HCT116 (cell line): ENCODE results near the gene PLB1. TPM values are rescaled to one million over a fixed set of nuclear protein-coding genes. Genes with fewer than 3 reads are reported as not detected.

Experiments
- ATAC-seq: fragments of 200-7000 bp; cut with Tn5 transposase; 2 replicates; pipeline ENCODE4 v1.9.1; 2020; ENCODE audit warnings: mild to moderate bottlenecking, moderate library complexity
- BruUV-seq: library from RNA; stranded (reverse); fragments of 400-500 nt; replicated peaks from 2 replicates; lab custom pipeline; 2021; lab: Mats Ljungman, UMichigan
- CTCF ChIA-PET: fragments of 300-600 bp; sonication (Branson Sonifier 250); formaldehyde crosslinking; loops from one replicate; lab custom pipeline; 2021; ENCODE audit warnings: antibody characterized with exemption; lab: Charles Lee
- POLR2A ChIA-PET: fragments of 300-600, 350-600 bp; sonication (Branson Sonifier 250); formaldehyde crosslinking; loops from one replicate; lab custom pipeline; 2021; ENCODE audit warnings: antibody characterized with exemption; lab: Charles Lee
- RAD21 ChIA-PET, 2 experiments: fragments of 300-600 bp; sonication (Branson Sonifier 250); formaldehyde crosslinking; loops; one replicate each; lab custom pipeline; 2023; ENCODE audit warnings: low total read pairs in 2 of 2; ENCODE audit not compliant: uncharacterized antibody in 2 of 2, unreplicated experiment in 2 of 2, low non-redundant PET in 1 of 2; lab: Charles Lee
- DNase-seq: peaks from one replicate; pipeline ENCODE4 v3.0.0-alpha.2; 2010; ENCODE audit warnings: low read depth, low spot score
- H2AFZ ChIP-seq: fragments of 200-600 bp; shearing (Covaris generic), sonication (generic); 2 replicates; pipeline ENCODE4 v1.6.1; 2017; ENCODE audit warnings: low read depth, mixed run types, mixed read lengths, antibody characterized with exemption, low read length; ENCODE audit not compliant: poor library complexity, severe bottlenecking
- H3K27ac ChIP-seq: 2 replicates; pipeline ENCODE4 v1.5.1; 2012; ENCODE audit warnings: low read depth, low read length
- H3K27me3 ChIP-seq: fragments of 200-600 bp; sonication (generic); 2 replicates; pipeline ENCODE4 v1.6.1; 2016; ENCODE audit warnings: mixed run types, low read length, mixed read lengths; ENCODE audit not compliant: insufficient read depth
- H3K36me3 ChIP-seq, 2 experiments: fragments of 200-500 bp in 1 of 2; fragments of 200-600 bp in 1 of 2; sonication (Bioruptor generic) in 1 of 2; sonication (generic) in 1 of 2; 2 replicates each; pipeline versions ENCODE4 v1.5.1 to v1.6.1; 2014 to 2016; ENCODE audit warnings: low read length in 2 of 2, inconsistent platforms in 1 of 2, mixed read lengths in 1 of 2, mixed run types in 1 of 2; ENCODE audit not compliant: insufficient read depth in 2 of 2, control insufficient read depth in 1 of 2
- H3K4me1 ChIP-seq, 2 experiments: fragments of 200-600 bp in 1 of 2; sonication (generic) in 1 of 2; 2 replicates each; pipeline versions ENCODE4 v1.5.1 to v1.6.1; 2012 to 2017; ENCODE audit warnings: low read length in 2 of 2, inconsistent platforms in 1 of 2, mild to moderate bottlenecking in 1 of 2, mixed read lengths in 1 of 2, mixed run types in 1 of 2, moderate library complexity in 1 of 2; ENCODE audit not compliant: insufficient read depth in 2 of 2, control insufficient read depth in 1 of 2
- H3K4me2 ChIP-seq: fragments of 200-600 bp; sonication (generic); 2 replicates; pipeline ENCODE4 v1.6.1; 2017; ENCODE audit warnings: mixed run types, low read length, mixed read lengths
- H3K4me3 ChIP-seq, 2 experiments: fragments of 200-600 bp in 1 of 2; sonication (generic) in 1 of 2; replicated peaks in 1 of 2; 2 replicates each; pipeline ENCODE4 v1.5.1; 2011 to 2016; ENCODE audit warnings: low read length in 2 of 2, control low read depth in 1 of 2, low read depth in 1 of 2, mild to moderate bottlenecking in 1 of 2, mixed read lengths in 1 of 2, mixed run types in 1 of 2
- H3K79me2 ChIP-seq: fragments of 200-600 bp; sonication (generic); 2 replicates; pipeline ENCODE4 v1.6.1; 2017; ENCODE audit warnings: mild to moderate bottlenecking, mixed run types, low read length, moderate library complexity, mixed read lengths; ENCODE audit not compliant: insufficient read depth
- H3K9ac ChIP-seq: fragments of 200-600 bp; sonication (generic); 2 replicates; pipeline ENCODE4 v1.6.1; 2016; ENCODE audit warnings: low read length, mixed read lengths
- H3K9me2 ChIP-seq: fragments of 200-600 bp; sonication (generic), shearing (Covaris generic); 2 replicates; pipeline ENCODE4 v1.6.1; 2017; ENCODE audit warnings: mixed run types, mild to moderate bottlenecking, moderate library complexity; ENCODE audit not compliant: insufficient read depth
- H3K9me3 ChIP-seq, 2 experiments: fragments of 200-500 bp in 1 of 2; fragments of 200-600 bp in 1 of 2; sonication (Bioruptor generic) in 1 of 2; sonication (generic) in 1 of 2; 2 replicates each; pipeline ENCODE4 v1.6.1; 2014 to 2017; ENCODE audit warnings: low read length in 2 of 2, mixed read lengths in 2 of 2, inconsistent platforms in 1 of 2, low read depth in 1 of 2, mild to moderate bottlenecking in 1 of 2, mixed run types in 1 of 2, moderate library complexity in 1 of 2; ENCODE audit not compliant: control insufficient read depth in 1 of 2, insufficient read depth in 1 of 2
- H4K20me1 ChIP-seq: fragments of 200-600 bp; sonication (generic), shearing (Covaris generic); 2 replicates; pipeline ENCODE4 v1.6.1; 2017; ENCODE audit warnings: mixed run types, mild to moderate bottlenecking, moderate library complexity; ENCODE audit not compliant: insufficient read depth
- CEBPB ChIP-seq: IDR thresholded peaks from 2 replicates; pipeline ENCODE4 v1.6.1; 2012; ENCODE audit warnings: low read depth
- ELF1 ChIP-seq: IDR thresholded peaks from 2 replicates; pipeline ENCODE4 v1.6.1; 2012; ENCODE audit warnings: low read depth, borderline replicate concordance
- EZH2phosphoT487 ChIP-seq: fragments of 200-600 bp; IDR thresholded peaks from 2 replicates; pipeline ENCODE4 v1.6.1; 2018; ENCODE audit warnings: antibody characterized with exemption, borderline replicate concordance
- FOSL1 ChIP-seq: IDR thresholded peaks from 2 replicates; pipeline ENCODE4 v1.6.1; 2012; ENCODE audit warnings: low read depth
- JUND ChIP-seq: IDR thresholded peaks from 2 replicates; pipeline ENCODE4 v1.6.1; 2012
- POLR2A ChIP-seq: IDR thresholded peaks from 2 replicates; pipeline ENCODE4 v1.7.0; 2011; ENCODE audit warnings: borderline replicate concordance; ENCODE audit not compliant: insufficient read depth, insufficient read length; ENCODE audit errors: extremely low read depth
- POLR2AphosphoS5 ChIP-seq: IDR thresholded peaks from 2 replicates; pipeline ENCODE4 v1.6.1; 2011; ENCODE audit warnings: mild to moderate bottlenecking, low read depth, low read length, moderate library complexity
- RAD21 ChIP-seq: IDR thresholded peaks from 2 replicates; pipeline ENCODE4 v1.6.1; 2012; ENCODE audit warnings: low read depth, mild to moderate bottlenecking
- REST ChIP-seq: IDR thresholded peaks from 2 replicates; pipeline ENCODE4 v1.6.1; 2012; ENCODE audit warnings: low read depth
- SIN3A ChIP-seq: IDR thresholded peaks from 2 replicates; pipeline ENCODE4 v1.6.1; 2012; ENCODE audit warnings: low read depth
- SP1 ChIP-seq: IDR thresholded peaks from 2 replicates; pipeline ENCODE4 v1.6.1; 2012; ENCODE audit warnings: low read depth
- SRF ChIP-seq: IDR thresholded peaks from 2 replicates; pipeline ENCODE4 v1.6.1; 2012; ENCODE audit warnings: low read depth
- TCF7L2 ChIP-seq: IDR thresholded peaks from 2 replicates; pipeline ENCODE4 v1.7.0; 2011; ENCODE audit warnings: borderline replicate concordance, inconsistent platforms; ENCODE audit not compliant: insufficient read depth, insufficient read length; ENCODE audit errors: extremely low read depth
- YY1 ChIP-seq: IDR thresholded peaks from 2 replicates; pipeline ENCODE4 v1.6.1; 2011; ENCODE audit warnings: low read length, low read depth, moderate library complexity, mild to moderate bottlenecking; ENCODE audit not compliant: insufficient replicate concordance; ENCODE audit errors: extremely low read depth
- ZBTB33 ChIP-seq: IDR thresholded peaks from 2 replicates; pipeline ENCODE4 v1.6.1; 2011; ENCODE audit warnings: mild to moderate bottlenecking, low read length, moderate library complexity; ENCODE audit not compliant: insufficient replicate concordance; ENCODE audit errors: extremely low read depth
- ZFX ChIP-seq: fragments of 450-650 bp; IDR thresholded peaks from 2 replicates; pipeline ENCODE4 v1.6.1; 2017
- ZNF274 ChIP-seq: fragments of 200-500 bp; sonication (Bioruptor generic); IDR thresholded peaks from 2 replicates; pipeline ENCODE4 v1.6.1; 2014; ENCODE audit warnings: mild to moderate bottlenecking, low read depth, low read length, inconsistent platforms
- intact Hi-C: fragments of 100-400 bp; cut with micrococcal nuclease; formaldehyde crosslinking; loops from 2 replicates; pipeline ENCODE4 v1.10.0; 2022
- total RNA-seq: library from RNA; stranded (reverse); gene quantifications from one replicate; pipeline ENCODE4 v1.2.1, GENCODE V29; 2021; ENCODE audit not compliant: unreplicated experiment
- TF ChIP-seq, protein P1 (sequence below): IDR thresholded peaks from 2 replicates; pipeline ENCODE4 v1.6.1; 2012
- TF ChIP-seq, protein P2 (sequence below), 3 experiments: fragments of 200-600 bp in 1 of 3; sonication (generic) in 1 of 3; IDR thresholded peaks in 2 of 3; conservative IDR thresholded peaks in 1 of 3; 2 replicates each; pipeline ENCODE4 v1.5.1; 2012 to 2017; ENCODE audit warnings: low read depth in 2 of 3, low read length in 2 of 3, antibody characterized with exemption in 1 of 3, borderline replicate concordance in 1 of 3, control low read depth in 1 of 3, mild to moderate bottlenecking in 1 of 3, mixed read lengths in 1 of 3, mixed run types in 1 of 3, moderate library complexity in 1 of 3; ENCODE audit not compliant: insufficient read depth in 1 of 3

Gene PLB1
- total RNA-seq, 1 experiment from 2014 or later, result 0.49 TPM

DNA sequence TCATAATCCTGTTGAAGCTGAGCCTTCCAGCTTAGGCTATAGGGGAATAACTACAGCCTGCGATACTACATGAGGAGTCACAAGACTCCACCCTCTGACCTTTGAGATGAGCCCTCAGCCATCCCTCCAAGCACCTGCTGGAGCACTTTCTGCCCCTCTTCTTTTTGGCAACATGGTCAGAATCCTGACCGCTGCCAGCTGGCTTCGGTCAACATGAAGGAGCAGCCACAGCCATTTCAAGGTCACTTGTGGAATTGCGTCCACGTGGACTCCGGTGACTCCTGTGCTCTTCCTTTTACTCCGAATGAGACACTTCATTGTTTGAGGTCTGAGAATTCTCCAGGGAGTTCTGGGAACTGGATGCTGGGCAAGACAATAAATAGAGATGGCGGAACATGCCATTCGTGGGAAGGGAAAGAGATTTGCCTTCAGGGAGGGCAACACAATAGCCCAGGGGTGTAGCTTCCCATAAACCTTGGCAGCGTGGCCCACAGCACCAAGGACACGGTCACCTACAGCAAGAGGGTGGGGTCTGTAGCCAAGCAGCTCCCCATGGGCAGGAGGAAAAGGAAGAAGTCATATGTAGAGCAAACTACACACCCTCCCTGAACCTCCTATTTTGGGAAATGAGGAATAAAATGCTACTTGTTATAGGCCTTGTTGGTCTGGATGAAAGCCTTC, 182.5 kb downstream of the PLB1 start:
- Histone ChIP-seq H3K27ac (no peak overlapping the region), H3K79me2 (no peaks in the 10 kb centered on the region), H2AFZ (no peak overlapping the region), H3K4me2 (no peak overlapping the region), H3K27me3 (no peaks in the 10 kb centered on the region), H3K4me1 (peaks cover 3 to 8% of the 10 kb centered on the region in 2 experiments), H4K20me1 (no peaks in the 10 kb centered on the region), H3K9ac (no peak overlapping the region), H3K9me2 (no peaks in the 10 kb centered on the region), H3K36me3 (no peaks in the 10 kb centered on the region), H3K9me3 (no peaks in the 10 kb centered on the region), H3K4me3 (no peak overlapping the region)
- ChIA-PET RAD21 (no interaction called here), CTCF (no interaction called here), POLR2A (no interaction called here)
- ATAC-seq (no peak), DNase-seq (no peak)
- intact Hi-C loops, result no loop called here
- TF ChIP-seq ZNF274 (no peak), ZFX (no peak), EZH2phosphoT487 (no peak), ZBTB33 (no peak), SRF (no peak), POLR2AphosphoS5 (no peak), CEBPB (no peak), FOSL1 (no peak), TCF7L2 (no peak), SIN3A (no peak), YY1 (no peak), RAD21 (no peak), REST (no peak), SP1 (no peak), ELF1 (no peak), JUND (no peak), POLR2A (no peak)
- TF ChIP-seq, protein P1, sequence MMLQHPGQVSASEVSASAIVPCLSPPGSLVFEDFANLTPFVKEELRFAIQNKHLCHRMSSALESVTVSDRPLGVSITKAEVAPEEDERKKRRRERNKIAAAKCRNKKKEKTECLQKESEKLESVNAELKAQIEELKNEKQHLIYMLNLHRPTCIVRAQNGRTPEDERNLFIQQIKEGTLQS, result no peak
- TF ChIP-seq, protein P2, sequence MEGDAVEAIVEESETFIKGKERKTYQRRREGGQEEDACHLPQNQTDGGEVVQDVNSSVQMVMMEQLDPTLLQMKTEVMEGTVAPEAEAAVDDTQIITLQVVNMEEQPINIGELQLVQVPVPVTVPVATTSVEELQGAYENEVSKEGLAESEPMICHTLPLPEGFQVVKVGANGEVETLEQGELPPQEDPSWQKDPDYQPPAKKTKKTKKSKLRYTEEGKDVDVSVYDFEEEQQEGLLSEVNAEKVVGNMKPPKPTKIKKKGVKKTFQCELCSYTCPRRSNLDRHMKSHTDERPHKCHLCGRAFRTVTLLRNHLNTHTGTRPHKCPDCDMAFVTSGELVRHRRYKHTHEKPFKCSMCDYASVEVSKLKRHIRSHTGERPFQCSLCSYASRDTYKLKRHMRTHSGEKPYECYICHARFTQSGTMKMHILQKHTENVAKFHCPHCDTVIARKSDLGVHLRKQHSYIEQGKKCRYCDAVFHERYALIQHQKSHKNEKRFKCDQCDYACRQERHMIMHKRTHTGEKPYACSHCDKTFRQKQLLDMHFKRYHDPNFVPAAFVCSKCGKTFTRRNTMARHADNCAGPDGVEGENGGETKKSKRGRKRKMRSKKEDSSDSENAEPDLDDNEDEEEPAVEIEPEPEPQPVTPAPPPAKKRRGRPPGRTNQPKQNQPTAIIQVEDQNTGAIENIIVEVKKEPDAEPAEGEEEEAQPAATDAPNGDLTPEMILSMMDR (IDR thresholded peaks at IDR 0.05 in 2 of 3, conservative IDR thresholded peaks at IDR 0.05 in 1 of 3; ENCODE audit: borderline replicate concordance in 1 of 3, insufficient read depth in 1 of 3, low read depth in 2 of 3, low read length in 2 of 3), result no peak
- BruUV-seq, result no TSS peak
